DOHH2 (cell line): ENCODE measurements around the gene C2orf49.

ENCODE experiments used
- CTCF ChIP-seq: fragments of 200-600 bp; sonication (generic); IDR thresholded peaks from one replicate; pipeline ENCODE4 v1.5.1; 2014; ENCODE audit warnings: antibody characterized with exemption, mild to moderate bottlenecking, low read depth, low read length; ENCODE audit not compliant: poor library complexity, severe bottlenecking
- EZH2phosphoT487 ChIP-seq: fragments of 200-600 bp; sonication (generic); IDR thresholded peaks from 2 replicates; pipeline ENCODE4 v1.6.1; 2017; ENCODE audit warnings: borderline replicate concordance, mild to moderate bottlenecking, antibody characterized with exemption, low read length, moderate library complexity, mixed read lengths

- no peak for TF ChIP-seq CTCF
- no peak for TF ChIP-seq EZH2phosphoT487
Observed at GRCh38 chr2:105377871-105378270, 40.5 kb downstream of the C2orf49 start.
